ENCODE measurements around the gene ME3.

DNA sequence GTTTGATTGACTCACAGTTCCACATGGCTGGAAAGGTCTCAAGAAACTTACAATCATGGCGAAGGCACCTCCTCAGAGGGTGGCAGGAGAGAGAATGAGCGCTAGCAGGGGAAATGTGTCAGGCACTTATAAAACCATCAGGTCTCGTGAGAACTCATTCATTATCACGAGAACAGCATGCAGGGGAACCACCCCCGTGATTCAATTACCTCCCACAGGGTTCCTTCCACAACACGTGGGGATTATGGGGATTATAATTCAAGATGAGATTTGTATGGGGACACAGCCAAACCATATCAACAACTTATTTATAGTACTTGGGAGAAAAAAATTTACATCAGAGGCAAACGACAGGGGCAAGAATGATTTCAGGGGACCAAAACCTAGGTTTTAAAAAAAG, 3.0 kb downstream of the ME3 start:
- TF ChIP-seq, protein P1, sequence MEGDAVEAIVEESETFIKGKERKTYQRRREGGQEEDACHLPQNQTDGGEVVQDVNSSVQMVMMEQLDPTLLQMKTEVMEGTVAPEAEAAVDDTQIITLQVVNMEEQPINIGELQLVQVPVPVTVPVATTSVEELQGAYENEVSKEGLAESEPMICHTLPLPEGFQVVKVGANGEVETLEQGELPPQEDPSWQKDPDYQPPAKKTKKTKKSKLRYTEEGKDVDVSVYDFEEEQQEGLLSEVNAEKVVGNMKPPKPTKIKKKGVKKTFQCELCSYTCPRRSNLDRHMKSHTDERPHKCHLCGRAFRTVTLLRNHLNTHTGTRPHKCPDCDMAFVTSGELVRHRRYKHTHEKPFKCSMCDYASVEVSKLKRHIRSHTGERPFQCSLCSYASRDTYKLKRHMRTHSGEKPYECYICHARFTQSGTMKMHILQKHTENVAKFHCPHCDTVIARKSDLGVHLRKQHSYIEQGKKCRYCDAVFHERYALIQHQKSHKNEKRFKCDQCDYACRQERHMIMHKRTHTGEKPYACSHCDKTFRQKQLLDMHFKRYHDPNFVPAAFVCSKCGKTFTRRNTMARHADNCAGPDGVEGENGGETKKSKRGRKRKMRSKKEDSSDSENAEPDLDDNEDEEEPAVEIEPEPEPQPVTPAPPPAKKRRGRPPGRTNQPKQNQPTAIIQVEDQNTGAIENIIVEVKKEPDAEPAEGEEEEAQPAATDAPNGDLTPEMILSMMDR (IDR thresholded peaks at IDR 0.05; ENCODE audit: insufficient read depth, low read length) = no peak
- no peak for TF ChIP-seq POLR2AphosphoS5 (IDR thresholded peaks at IDR 0.05; ENCODE audit: low read depth)
- no peak for TF ChIP-seq GABPA (IDR thresholded peaks at IDR 0.05; ENCODE audit: low read depth)
- TF ChIP-seq, protein P2, sequence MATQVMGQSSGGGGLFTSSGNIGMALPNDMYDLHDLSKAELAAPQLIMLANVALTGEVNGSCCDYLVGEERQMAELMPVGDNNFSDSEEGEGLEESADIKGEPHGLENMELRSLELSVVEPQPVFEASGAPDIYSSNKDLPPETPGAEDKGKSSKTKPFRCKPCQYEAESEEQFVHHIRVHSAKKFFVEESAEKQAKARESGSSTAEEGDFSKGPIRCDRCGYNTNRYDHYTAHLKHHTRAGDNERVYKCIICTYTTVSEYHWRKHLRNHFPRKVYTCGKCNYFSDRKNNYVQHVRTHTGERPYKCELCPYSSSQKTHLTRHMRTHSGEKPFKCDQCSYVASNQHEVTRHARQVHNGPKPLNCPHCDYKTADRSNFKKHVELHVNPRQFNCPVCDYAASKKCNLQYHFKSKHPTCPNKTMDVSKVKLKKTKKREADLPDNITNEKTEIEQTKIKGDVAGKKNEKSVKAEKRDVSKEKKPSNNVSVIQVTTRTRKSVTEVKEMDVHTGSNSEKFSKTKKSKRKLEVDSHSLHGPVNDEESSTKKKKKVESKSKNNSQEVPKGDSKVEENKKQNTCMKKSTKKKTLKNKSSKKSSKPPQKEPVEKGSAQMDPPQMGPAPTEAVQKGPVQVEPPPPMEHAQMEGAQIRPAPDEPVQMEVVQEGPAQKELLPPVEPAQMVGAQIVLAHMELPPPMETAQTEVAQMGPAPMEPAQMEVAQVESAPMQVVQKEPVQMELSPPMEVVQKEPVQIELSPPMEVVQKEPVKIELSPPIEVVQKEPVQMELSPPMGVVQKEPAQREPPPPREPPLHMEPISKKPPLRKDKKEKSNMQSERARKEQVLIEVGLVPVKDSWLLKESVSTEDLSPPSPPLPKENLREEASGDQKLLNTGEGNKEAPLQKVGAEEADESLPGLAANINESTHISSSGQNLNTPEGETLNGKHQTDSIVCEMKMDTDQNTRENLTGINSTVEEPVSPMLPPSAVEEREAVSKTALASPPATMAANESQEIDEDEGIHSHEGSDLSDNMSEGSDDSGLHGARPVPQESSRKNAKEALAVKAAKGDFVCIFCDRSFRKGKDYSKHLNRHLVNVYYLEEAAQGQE (IDR thresholded peaks at IDR 0.05; ENCODE audit: insufficient replicate concordance, low read depth) = no peak

Data from HL-60 (cell line).